AG08395 (cell line): ENCODE results near the gene CRB1.

Experiments
- DNase-seq: peaks from one replicate; pipeline ENCODE4 v3.0.0; 2012; ENCODE audit warnings: mixed read lengths, low spot score

Gene CRB1

GRCh38 chr1:197351821-197352440, 83.9 kb downstream of the CRB1 start:
- no peak for DNase-seq

- DNase-seq: no peak
Observed at GRCh38 chr1:197355248-197355995, 87.4 kb downstream of the CRB1 start.

GRCh38 chr1:197356723-197357533, 88.9 kb downstream of the CRB1 start:
- DNase-seq: peak; percentile 34

GRCh38 chr1:197358959-197359358, 90.9 kb downstream of the CRB1 start:
- no peak for DNase-seq

- DNase-seq: no peak
Observed at GRCh38 chr1:197360068-197360467, 92.0 kb downstream of the CRB1 start.

- DNase-seq: no peak
Observed at GRCh38 chr1:197362871-197363270, 94.8 kb downstream of the CRB1 start.

- no peak for DNase-seq
Observed at GRCh38 chr1:197363855-197364254, 95.8 kb downstream of the CRB1 start.

- DNase-seq: no peak
Observed at GRCh38 chr1:197366996-197367395, 98.9 kb downstream of the CRB1 start.

GRCh38 chr1:197367627-197368026, 99.6 kb downstream of the CRB1 start:
- DNase-seq: no peak

- no peak for DNase-seq
Observed at GRCh38 chr1:197374428-197374827, 106.4 kb downstream of the CRB1 start.

- no peak for DNase-seq
Observed at GRCh38 chr1:197384471-197384870, 116.4 kb downstream of the CRB1 start.

- DNase-seq: no peak
Observed at GRCh38 chr1:197388801-197389200, 120.7 kb downstream of the CRB1 start.

GRCh38 chr1:197390856-197391255, 122.8 kb downstream of the CRB1 start:
- no peak for DNase-seq

- no peak for DNase-seq
Observed at GRCh38 chr1:197391303-197392226, 123.5 kb downstream of the CRB1 start.

GRCh38 chr1:197392541-197392940, 124.5 kb downstream of the CRB1 start:
- DNase-seq: no peak

- no peak for DNase-seq
Observed at GRCh38 chr1:197393105-197393504, 125.1 kb downstream of the CRB1 start.

- DNase-seq: no peak
Observed at GRCh38 chr1:197393772-197394171, 125.7 kb downstream of the CRB1 start.

- DNase-seq: no peak
Observed at GRCh38 chr1:197394831-197395608, 127.0 kb downstream of the CRB1 start.

GRCh38 chr1:197397895-197398294, 129.8 kb downstream of the CRB1 start:
- no peak for DNase-seq

GRCh38 chr1:197399755-197400521, 131.9 kb downstream of the CRB1 start:
- DNase-seq: peak; percentile 41
